GM23338 (cell line): ENCODE measurements around the gene AREL1. TPM values are rescaled to one million over a fixed set of nuclear protein-coding genes. Genes with fewer than 3 reads are reported as not detected.

Experiments used
- ATAC-seq: fragments of 200-7000 bp; cut with Tn5 transposase; 3 replicates; pipeline ENCODE4 v1.9.1; 2020
- DNase-seq: peaks from one replicate; pipeline ENCODE4 v3.0.0-alpha.2; 2015; ENCODE audit warnings: low spot score
- H2AFZ ChIP-seq: fragments of 200-600 bp; sonication (generic); 2 replicates; pipeline ENCODE4 v1.8.0; 2016; ENCODE audit warnings: antibody characterized with exemption, mild to moderate bottlenecking, moderate library complexity
- H3F3A ChIP-seq: fragments of 200-600 bp; sonication (generic); replicated peaks from 2 replicates; pipeline ENCODE4 v1.8.0; 2017; ENCODE audit warnings: antibody characterized with exemption, mixed run types, low read depth
- H3K27ac ChIP-seq: fragments of 200-600 bp; sonication (generic); 2 replicates; pipeline ENCODE4 v1.6.1; 2016; ENCODE audit warnings: low read depth
- H3K27me3 ChIP-seq: fragments of 200-600 bp; sonication (generic); 2 replicates; pipeline ENCODE4 v1.8.0; 2016; ENCODE audit warnings: mild to moderate bottlenecking, mixed run types, moderate library complexity; ENCODE audit not compliant: insufficient read depth
- H3K36me3 ChIP-seq: fragments of 200-600 bp; sonication (generic); 2 replicates; pipeline ENCODE4 v1.8.0; 2016; ENCODE audit warnings: mild to moderate bottlenecking; ENCODE audit not compliant: insufficient read depth
- H3K4me1 ChIP-seq: fragments of 200-600 bp; sonication (generic); 2 replicates; pipeline ENCODE4 v1.8.0; 2016; ENCODE audit warnings: mild to moderate bottlenecking, moderate library complexity; ENCODE audit not compliant: insufficient read depth
- H3K4me2 ChIP-seq: fragments of 200-600 bp; sonication (generic); 2 replicates; pipeline ENCODE4 v1.7.1; 2017; ENCODE audit warnings: mixed run types
- H3K4me3 ChIP-seq: fragments of 200-600 bp; sonication (generic); 2 replicates; pipeline ENCODE4 v1.6.1; 2016; ENCODE audit warnings: mixed run types
- H3K79me2 ChIP-seq: fragments of 200-600 bp; sonication (generic); replicated peaks from 2 replicates; pipeline ENCODE4 v1.8.0; 2017; ENCODE audit warnings: mild to moderate bottlenecking; ENCODE audit not compliant: insufficient read depth
- H3K9me2 ChIP-seq: fragments of 200-600 bp; sonication (generic); 2 replicates; pipeline ENCODE4 v1.8.0; 2017; ENCODE audit not compliant: insufficient read depth
- H4K20me1 ChIP-seq: fragments of 200-600 bp; sonication (generic); replicated peaks from 2 replicates; pipeline ENCODE4 v1.8.0; 2017; ENCODE audit warnings: mild to moderate bottlenecking; ENCODE audit not compliant: insufficient read depth
- H3K27ac Mint-ChIP-seq: 2 replicates; pipeline ENCODE4 v1.8.0; 2020; ENCODE audit warnings: inconsistent platforms, mild to moderate bottlenecking, moderate library complexity, mixed read lengths
- H3K27me3 Mint-ChIP-seq: 3 replicates; pipeline ENCODE4 v1.8.0; 2022; ENCODE audit warnings: low read depth, mild to moderate bottlenecking, moderate library complexity, mixed read lengths, inconsistent platforms; ENCODE audit not compliant: insufficient read depth, poor library complexity
- H3K36me3 Mint-ChIP-seq: 3 replicates; pipeline ENCODE4 v1.8.0; 2021; ENCODE audit warnings: low read depth, mild to moderate bottlenecking, inconsistent platforms, moderate library complexity, mixed read lengths
- H3K4me1 Mint-ChIP-seq: 3 replicates; pipeline ENCODE4 v1.8.0; 2020; ENCODE audit warnings: mild to moderate bottlenecking, inconsistent platforms, mixed read lengths
- H3K4me3 Mint-ChIP-seq: 3 replicates; pipeline ENCODE4 v1.8.0; 2021; ENCODE audit warnings: moderate library complexity, mild to moderate bottlenecking, inconsistent platforms, mixed read lengths
- H3K9me3 Mint-ChIP-seq: 3 replicates; pipeline ENCODE4 v1.8.0; 2020; ENCODE audit warnings: moderate library complexity, mild to moderate bottlenecking, inconsistent platforms, mixed read lengths
- CREB1 ChIP-seq: fragments of 250-450 bp; sonication (Bioruptor Pico); IDR thresholded peaks from 2 replicates; pipeline ENCODE4 v1.5.0; 2020; ENCODE audit warnings: low read depth, mild to moderate bottlenecking, moderate library complexity
- EZH2 ChIP-seq: fragments of 200-600 bp; sonication (generic); IDR thresholded peaks from one replicate; pipeline ENCODE4 v1.8.0; 2017; ENCODE audit warnings: antibody characterized with exemption, mild to moderate bottlenecking, low read depth; ENCODE audit not compliant: unreplicated experiment
- EZH2phosphoT487 ChIP-seq: fragments of 200-600 bp; sonication (generic); IDR thresholded peaks from one replicate; pipeline ENCODE4 v1.8.1; 2018; ENCODE audit warnings: antibody characterized with exemption; ENCODE audit not compliant: unreplicated experiment
- JUNB ChIP-seq: IDR thresholded peaks from one replicate; pipeline ENCODE4 v1.6.1; 2016; ENCODE audit warnings: antibody characterized with exemption; ENCODE audit not compliant: unreplicated experiment
- NANOG ChIP-seq: IDR thresholded peaks from 2 replicates; pipeline ENCODE4 v1.6.1; 2016; ENCODE audit warnings: antibody characterized with exemption, borderline replicate concordance
- POLR2AphosphoS5 ChIP-seq: IDR thresholded peaks from 2 replicates; pipeline ENCODE4 v1.6.1; 2016; ENCODE audit warnings: antibody characterized with exemption, low read depth
- STAT1 ChIP-seq: IDR thresholded peaks from one replicate; pipeline ENCODE4 v1.6.1; 2016; ENCODE audit warnings: antibody characterized with exemption; ENCODE audit not compliant: unreplicated experiment
- ZNF114 ChIP-seq: fragments of 250-450 bp; sonication (Bioruptor Pico); IDR thresholded peaks from 2 replicates; pipeline ENCODE4 v1.5.0; 2020; ENCODE audit warnings: mild to moderate bottlenecking, moderate library complexity
- ZNF331 ChIP-seq: fragments of 250-450 bp; sonication (Bioruptor Pico); IDR thresholded peaks from 2 replicates; pipeline ENCODE4 v1.5.0; 2020; ENCODE audit warnings: low read depth, mild to moderate bottlenecking, moderate library complexity
- polyA plus RNA-seq: library from polyadenylated mRNA; unstranded; fragments of >200 nt; fragmentation: Nextera tagmentation; extraction: Ambion mirVana; gene quantifications from 2 replicates; pipeline ENCODE4 v1.2.1, GENCODE V29; 2016
- total RNA-seq: library from RNA; depleted of rRNA; stranded (reverse); fragments of >200 nt; shearing (Covaris generic); gene quantifications from 2 replicates; pipeline ENCODE4 v1.2.3, GENCODE V29; 2014
- TF ChIP-seq, protein P1 (sequence below): IDR thresholded peaks from 2 replicates; pipeline ENCODE4 v1.6.1; 2016; ENCODE audit warnings: antibody characterized with exemption
- TF ChIP-seq, protein P2 (sequence below), 2 experiments: fragments of 200-600 bp in 1 of 2; sonication (generic) in 1 of 2; conservative IDR thresholded peaks; 2 replicates each; pipeline versions ENCODE4 v1.5.1 to v1.6.1; 2016 to 2017; ENCODE audit warnings: antibody characterized with exemption in 2 of 2, low read depth in 2 of 2, mild to moderate bottlenecking in 2 of 2, moderate library complexity in 1 of 2
- TF ChIP-seq, protein P3 (sequence below): fragments of 250-450 bp; sonication (Bioruptor Pico); IDR thresholded peaks from 2 replicates; pipeline ENCODE4 v1.5.0; 2020; ENCODE audit warnings: mild to moderate bottlenecking, moderate library complexity

AREL1 gene
- total and polyA plus RNA-seq, 2 experiments from 2014 or later, result 7.5 to 23.6 TPM

DNA sequence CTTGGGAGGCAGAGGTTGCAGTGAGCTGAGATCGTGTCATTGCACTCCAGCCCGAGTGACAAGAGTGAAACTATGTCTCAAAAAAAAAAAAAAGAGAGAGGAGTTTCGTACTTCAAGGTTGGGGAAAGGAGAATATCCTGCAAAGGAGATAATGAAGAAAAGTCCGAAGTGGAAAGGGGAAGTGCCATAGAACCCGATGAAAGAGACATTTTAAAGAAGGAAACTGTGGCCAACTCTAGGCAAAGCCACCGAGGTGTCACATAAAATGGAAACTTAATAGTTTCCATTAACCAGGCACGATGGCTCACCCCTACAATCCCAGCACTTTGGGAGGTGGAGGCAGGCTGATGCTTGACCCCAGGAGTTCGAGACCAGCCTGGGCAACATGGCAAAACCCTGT, 85.8 kb downstream of the AREL1 start:
- no peak for ATAC-seq
- H3K9me2 ChIP-seq, result no peaks in the 10 kb centered on the region
- no peak overlapping the region for H2AFZ ChIP-seq
- no peak overlapping the region for H3K4me2 ChIP-seq
- no peaks in the 10 kb centered on the region for H3K79me2 ChIP-seq
- Mint-ChIP-seq H3K4me3 (no peak overlapping the region), H3K9me3 (no peaks in the 10 kb centered on the region), H3K36me3 (no peaks in the 10 kb centered on the region), H3K27ac (no peak overlapping the region), H3K27me3 (peaks cover 9% of the 10 kb centered on the region), H3K4me1 (peaks cover 18% of the 10 kb centered on the region)
- H3K27ac ChIP-seq, result no peak overlapping the region
- no peak overlapping the region for H3K4me3 ChIP-seq
- peaks cover 9% of the 10 kb centered on the region; the same call in 1 of the 2 replicates for H3K4me1 ChIP-seq
- H3K27me3 ChIP-seq, result no peaks in the 10 kb centered on the region
- no peaks in the 10 kb centered on the region for H4K20me1 ChIP-seq
- no peaks in the 10 kb centered on the region for H3K36me3 ChIP-seq
- no peak for TF ChIP-seq CREB1 (CRISPR knock-in tag)
- DNase-seq, result no peak
- no peaks in the 10 kb centered on the region for H3F3A ChIP-seq

DNA sequence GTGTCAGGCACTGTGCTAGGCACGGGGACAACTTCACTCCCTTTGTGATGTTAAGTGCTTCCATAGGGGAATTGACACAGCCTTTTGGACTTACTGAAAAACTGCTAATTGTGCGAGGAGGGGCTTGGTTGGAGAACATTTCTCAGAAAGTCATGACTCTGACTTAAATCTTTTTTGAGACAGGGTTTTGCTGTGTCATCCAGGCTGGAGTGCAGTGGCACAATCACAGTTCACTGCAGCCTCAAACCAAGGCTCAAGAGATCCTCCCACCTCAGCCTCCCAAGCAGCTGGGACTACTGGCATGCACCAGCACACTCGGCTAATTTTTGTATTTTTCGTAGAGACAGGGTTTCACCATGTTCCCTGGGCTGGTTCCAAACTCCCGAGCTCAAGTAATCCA, 90.6 kb downstream of the AREL1 start:
- Histone ChIP-seq H3K4me2 (no peak overlapping the region), H3K9me2 (no peaks in the 10 kb centered on the region), H3K4me3 (no peak overlapping the region), H3K36me3 (no peaks in the 10 kb centered on the region), H3F3A (no peaks in the 10 kb centered on the region), H2AFZ (no peak overlapping the region), H3K27ac (no peak overlapping the region), H3K4me1 (peaks cover 9% of the 10 kb centered on the region; the same call in 1 of the 2 replicates), H3K79me2 (no peaks in the 10 kb centered on the region), H3K27me3 (no peaks in the 10 kb centered on the region), H4K20me1 (no peaks in the 10 kb centered on the region)
- Mint-ChIP-seq H3K9me3 (no peaks in the 10 kb centered on the region), H3K36me3 (no peaks in the 10 kb centered on the region), H3K27ac (no peak overlapping the region; the same call in 1 of the 2 replicates), H3K27me3 (peaks cover 10% of the 10 kb centered on the region), H3K4me1 (peaks cover 20% of the 10 kb centered on the region), H3K4me3 (no peak overlapping the region)
- DNase-seq, result no peak
- ATAC-seq, result no peak
- TF ChIP-seq ZNF114 (CRISPR knock-in tag) (no peak), CREB1 (CRISPR knock-in tag) (no peak), POLR2AphosphoS5 (no peak), EZH2phosphoT487 (no peak), NANOG (no peak), JUNB (no peak), EZH2 (no peak), STAT1 (no peak), ZNF331 (CRISPR knock-in tag) (no peak)
- TF ChIP-seq, protein P1, sequence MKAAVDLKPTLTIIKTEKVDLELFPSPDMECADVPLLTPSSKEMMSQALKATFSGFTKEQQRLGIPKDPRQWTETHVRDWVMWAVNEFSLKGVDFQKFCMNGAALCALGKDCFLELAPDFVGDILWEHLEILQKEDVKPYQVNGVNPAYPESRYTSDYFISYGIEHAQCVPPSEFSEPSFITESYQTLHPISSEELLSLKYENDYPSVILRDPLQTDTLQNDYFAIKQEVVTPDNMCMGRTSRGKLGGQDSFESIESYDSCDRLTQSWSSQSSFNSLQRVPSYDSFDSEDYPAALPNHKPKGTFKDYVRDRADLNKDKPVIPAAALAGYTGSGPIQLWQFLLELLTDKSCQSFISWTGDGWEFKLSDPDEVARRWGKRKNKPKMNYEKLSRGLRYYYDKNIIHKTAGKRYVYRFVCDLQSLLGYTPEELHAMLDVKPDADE, result no peak
- TF ChIP-seq, protein P2, sequence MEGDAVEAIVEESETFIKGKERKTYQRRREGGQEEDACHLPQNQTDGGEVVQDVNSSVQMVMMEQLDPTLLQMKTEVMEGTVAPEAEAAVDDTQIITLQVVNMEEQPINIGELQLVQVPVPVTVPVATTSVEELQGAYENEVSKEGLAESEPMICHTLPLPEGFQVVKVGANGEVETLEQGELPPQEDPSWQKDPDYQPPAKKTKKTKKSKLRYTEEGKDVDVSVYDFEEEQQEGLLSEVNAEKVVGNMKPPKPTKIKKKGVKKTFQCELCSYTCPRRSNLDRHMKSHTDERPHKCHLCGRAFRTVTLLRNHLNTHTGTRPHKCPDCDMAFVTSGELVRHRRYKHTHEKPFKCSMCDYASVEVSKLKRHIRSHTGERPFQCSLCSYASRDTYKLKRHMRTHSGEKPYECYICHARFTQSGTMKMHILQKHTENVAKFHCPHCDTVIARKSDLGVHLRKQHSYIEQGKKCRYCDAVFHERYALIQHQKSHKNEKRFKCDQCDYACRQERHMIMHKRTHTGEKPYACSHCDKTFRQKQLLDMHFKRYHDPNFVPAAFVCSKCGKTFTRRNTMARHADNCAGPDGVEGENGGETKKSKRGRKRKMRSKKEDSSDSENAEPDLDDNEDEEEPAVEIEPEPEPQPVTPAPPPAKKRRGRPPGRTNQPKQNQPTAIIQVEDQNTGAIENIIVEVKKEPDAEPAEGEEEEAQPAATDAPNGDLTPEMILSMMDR (conservative IDR thresholded peaks at IDR 0.05; ENCODE audit: low read depth in 2 of 2), result no peak
- TF ChIP-seq, protein P3, sequence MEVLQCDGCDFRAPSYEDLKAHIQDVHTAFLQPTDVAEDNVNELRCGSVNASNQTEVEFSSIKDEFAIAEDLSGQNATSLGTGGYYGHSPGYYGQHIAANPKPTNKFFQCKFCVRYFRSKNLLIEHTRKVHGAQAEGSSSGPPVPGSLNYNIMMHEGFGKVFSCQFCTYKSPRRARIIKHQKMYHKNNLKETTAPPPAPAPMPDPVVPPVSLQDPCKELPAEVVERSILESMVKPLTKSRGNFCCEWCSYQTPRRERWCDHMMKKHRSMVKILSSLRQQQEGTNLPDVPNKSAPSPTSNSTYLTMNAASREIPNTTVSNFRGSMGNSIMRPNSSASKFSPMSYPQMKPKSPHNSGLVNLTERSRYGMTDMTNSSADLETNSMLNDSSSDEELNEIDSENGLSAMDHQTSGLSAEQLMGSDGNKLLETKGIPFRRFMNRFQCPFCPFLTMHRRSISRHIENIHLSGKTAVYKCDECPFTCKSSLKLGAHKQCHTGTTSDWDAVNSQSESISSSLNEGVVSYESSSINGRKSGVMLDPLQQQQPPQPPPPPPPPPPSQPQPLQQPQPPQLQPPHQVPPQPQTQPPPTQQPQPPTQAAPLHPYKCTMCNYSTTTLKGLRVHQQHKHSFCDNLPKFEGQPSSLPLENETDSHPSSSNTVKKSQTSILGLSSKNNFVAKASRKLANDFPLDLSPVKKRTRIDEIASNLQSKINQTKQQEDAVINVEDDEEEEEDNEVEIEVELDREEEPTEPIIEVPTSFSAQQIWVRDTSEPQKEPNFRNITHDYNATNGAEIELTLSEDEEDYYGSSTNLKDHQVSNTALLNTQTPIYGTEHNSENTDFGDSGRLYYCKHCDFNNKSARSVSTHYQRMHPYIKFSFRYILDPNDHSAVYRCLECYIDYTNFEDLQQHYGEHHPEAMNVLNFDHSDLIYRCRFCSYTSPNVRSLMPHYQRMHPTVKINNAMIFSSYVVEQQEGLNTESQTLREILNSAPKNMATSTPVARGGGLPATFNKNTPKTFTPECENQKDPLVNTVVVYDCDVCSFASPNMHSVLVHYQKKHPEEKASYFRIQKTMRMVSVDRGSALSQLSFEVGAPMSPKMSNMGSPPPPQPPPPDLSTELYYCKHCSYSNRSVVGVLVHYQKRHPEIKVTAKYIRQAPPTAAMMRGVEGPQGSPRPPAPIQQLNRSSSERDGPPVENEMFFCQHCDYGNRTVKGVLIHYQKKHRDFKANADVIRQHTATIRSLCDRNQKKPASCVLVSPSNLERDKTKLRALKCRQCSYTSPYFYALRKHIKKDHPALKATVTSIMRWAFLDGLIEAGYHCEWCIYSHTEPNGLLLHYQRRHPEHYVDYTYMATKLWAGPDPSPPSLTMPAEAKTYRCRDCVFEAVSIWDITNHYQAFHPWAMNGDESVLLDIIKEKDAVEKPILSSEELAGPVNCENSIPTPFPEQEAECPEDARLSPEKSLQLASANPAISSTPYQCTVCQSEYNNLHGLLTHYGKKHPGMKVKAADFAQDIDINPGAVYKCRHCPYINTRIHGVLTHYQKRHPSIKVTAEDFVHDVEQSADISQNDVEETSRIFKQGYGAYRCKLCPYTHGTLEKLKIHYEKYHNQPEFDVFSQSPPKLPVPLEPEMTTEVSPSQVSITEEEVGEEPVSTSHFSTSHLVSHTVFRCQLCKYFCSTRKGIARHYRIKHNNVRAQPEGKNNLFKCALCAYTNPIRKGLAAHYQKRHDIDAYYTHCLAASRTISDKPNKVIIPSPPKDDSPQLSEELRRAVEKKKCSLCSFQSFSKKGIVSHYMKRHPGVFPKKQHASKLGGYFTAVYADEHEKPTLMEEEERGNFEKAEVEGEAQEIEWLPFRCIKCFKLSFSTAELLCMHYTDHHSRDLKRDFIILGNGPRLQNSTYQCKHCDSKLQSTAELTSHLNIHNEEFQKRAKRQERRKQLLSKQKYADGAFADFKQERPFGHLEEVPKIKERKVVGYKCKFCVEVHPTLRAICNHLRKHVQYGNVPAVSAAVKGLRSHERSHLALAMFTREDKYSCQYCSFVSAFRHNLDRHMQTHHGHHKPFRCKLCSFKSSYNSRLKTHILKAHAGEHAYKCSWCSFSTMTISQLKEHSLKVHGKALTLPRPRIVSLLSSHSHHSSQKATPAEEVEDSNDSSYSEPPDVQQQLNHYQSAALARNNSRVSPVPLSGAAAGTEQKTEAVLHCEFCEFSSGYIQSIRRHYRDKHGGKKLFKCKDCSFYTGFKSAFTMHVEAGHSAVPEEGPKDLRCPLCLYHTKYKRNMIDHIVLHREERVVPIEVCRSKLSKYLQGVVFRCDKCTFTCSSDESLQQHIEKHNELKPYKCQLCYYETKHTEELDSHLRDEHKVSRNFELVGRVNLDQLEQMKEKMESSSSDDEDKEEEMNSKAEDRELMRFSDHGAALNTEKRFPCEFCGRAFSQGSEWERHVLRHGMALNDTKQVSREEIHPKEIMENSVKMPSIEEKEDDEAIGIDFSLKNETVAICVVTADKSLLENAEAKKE (CRISPR knock-in tag), result no peak
